ENCODE data around the gene MND1. TPM values are rescaled to one million over a fixed set of nuclear protein-coding genes. Genes with fewer than 3 reads are reported as not detected.

MND1 gene
- total RNA-seq (2012; rRNA removed): 2.0 and 6.6 TPM in 2 replicates

GRCh38 chr4:153344131-153345011 lies at the start of gene MND1:
Gene MND1, plus strand, starts transcription at chr4:153344688. Its CDS starts 50 bp downstream, at chr4:153344738.
- Histone ChIP-seq H3K9me3 (replicated peaks; ENCODE audit: low read length) (no peaks in the 10 kb centered on the region), H3K27me3 (ENCODE audit: control insufficient read depth, insufficient read depth, low read length) (no peaks in the 10 kb centered on the region), H3K4me1 (ENCODE audit: control insufficient read depth, insufficient read depth, low read length) (peaks cover 11% of the 10 kb centered on the region), H3K4me2 (ENCODE audit: low read length) (peak within 1 kb of the TSS; percentile 83), H3K9ac (ENCODE audit: low read depth, low read length) (peak within 1 kb of the TSS; percentile 88), H3K36me3 (ENCODE audit: insufficient read depth, low read length) (no peaks in the 10 kb centered on the region), H3K4me3 (ENCODE audit: low read length) (peak within 1 kb of the TSS; percentile 93)

GRCh38 chr4:153295131-153295755 lies 49.2 kb upstream of the MND1 start:
- Histone ChIP-seq H3K9me3 (replicated peaks; ENCODE audit: low read length) (no peaks in the 10 kb centered on the region), H3K4me3 (ENCODE audit: low read length) (no peak overlapping the region), H3K4me2 (ENCODE audit: low read length) (no peak overlapping the region), H3K9ac (ENCODE audit: low read depth, low read length) (no peak overlapping the region), H3K36me3 (ENCODE audit: insufficient read depth, low read length) (no peaks in the 10 kb centered on the region), H3K27me3 (ENCODE audit: control insufficient read depth, insufficient read depth, low read length) (no peaks in the 10 kb centered on the region), H3K4me1 (ENCODE audit: control insufficient read depth, insufficient read depth, low read length) (no peaks in the 10 kb centered on the region)

- Histone ChIP-seq H3K27me3 (ENCODE audit: control insufficient read depth, insufficient read depth, low read length) (no peaks in the 10 kb centered on the region), H3K9ac (ENCODE audit: low read depth, low read length) (no peak overlapping the region), H3K36me3 (ENCODE audit: insufficient read depth, low read length) (no peaks in the 10 kb centered on the region), H3K4me1 (ENCODE audit: control insufficient read depth, insufficient read depth, low read length) (no peaks in the 10 kb centered on the region), H3K4me2 (ENCODE audit: low read length) (no peak overlapping the region), H3K4me3 (ENCODE audit: low read length) (no peak overlapping the region), H3K9me3 (replicated peaks; ENCODE audit: low read length) (no peaks in the 10 kb centered on the region)
These were observed 48.3 kb upstream of the MND1 start for GRCh38 chr4:153296040-153296823.

- H3K36me3 ChIP-seq (ENCODE audit: insufficient read depth, low read length): no peaks in the 10 kb centered on the region
- H3K9ac ChIP-seq (ENCODE audit: low read depth, low read length): no peak overlapping the region
- H3K9me3 ChIP-seq (replicated peaks; ENCODE audit: low read length): no peaks in the 10 kb centered on the region
- H3K4me1 ChIP-seq (ENCODE audit: control insufficient read depth, insufficient read depth, low read length): no peaks in the 10 kb centered on the region
- no peak overlapping the region for H3K4me2 ChIP-seq (ENCODE audit: low read length)
- H3K27me3 ChIP-seq (ENCODE audit: control insufficient read depth, insufficient read depth, low read length): no peaks in the 10 kb centered on the region
- no peak overlapping the region for H3K4me3 ChIP-seq (ENCODE audit: low read length)
These were observed 47.4 kb upstream of the MND1 start for GRCh38 chr4:153297116-153297515.

- Histone ChIP-seq H3K27me3 (ENCODE audit: control insufficient read depth, insufficient read depth, low read length) (no peaks in the 10 kb centered on the region), H3K4me3 (ENCODE audit: low read length) (no peak overlapping the region), H3K9me3 (replicated peaks; ENCODE audit: low read length) (no peaks in the 10 kb centered on the region), H3K4me1 (ENCODE audit: control insufficient read depth, insufficient read depth, low read length) (no peaks in the 10 kb centered on the region), H3K4me2 (ENCODE audit: low read length) (no peak overlapping the region), H3K36me3 (ENCODE audit: insufficient read depth, low read length) (no peaks in the 10 kb centered on the region), H3K9ac (ENCODE audit: low read depth, low read length) (no peak overlapping the region)
These were observed 33.7 kb upstream of the MND1 start for GRCh38 chr4:153310793-153311192.

- no peak overlapping the region for H3K4me2 ChIP-seq (ENCODE audit: low read length)
- H3K9me3 ChIP-seq (replicated peaks; ENCODE audit: low read length): no peaks in the 10 kb centered on the region
- H3K27me3 ChIP-seq (ENCODE audit: control insufficient read depth, insufficient read depth, low read length): no peaks in the 10 kb centered on the region
- H3K36me3 ChIP-seq (ENCODE audit: insufficient read depth, low read length): no peaks in the 10 kb centered on the region
- no peak overlapping the region for H3K9ac ChIP-seq (ENCODE audit: low read depth, low read length)
- no peak overlapping the region for H3K4me3 ChIP-seq (ENCODE audit: low read length)
- no peaks in the 10 kb centered on the region for H3K4me1 ChIP-seq (ENCODE audit: control insufficient read depth, insufficient read depth, low read length)
These were observed 29.6 kb upstream of the MND1 start for GRCh38 chr4:153314915-153315314.

GRCh38 chr4:153318696-153319320 lies 25.7 kb upstream of the MND1 start:
- no peaks in the 10 kb centered on the region for H3K27me3 ChIP-seq (ENCODE audit: control insufficient read depth, insufficient read depth, low read length)
- no peak overlapping the region for H3K4me2 ChIP-seq (ENCODE audit: low read length)
- H3K4me1 ChIP-seq (ENCODE audit: control insufficient read depth, insufficient read depth, low read length): no peaks in the 10 kb centered on the region
- no peaks in the 10 kb centered on the region for H3K9me3 ChIP-seq (replicated peaks; ENCODE audit: low read length)
- no peak overlapping the region for H3K4me3 ChIP-seq (ENCODE audit: low read length)
- no peak overlapping the region for H3K9ac ChIP-seq (ENCODE audit: low read depth, low read length)
- H3K36me3 ChIP-seq (ENCODE audit: insufficient read depth, low read length): no peaks in the 10 kb centered on the region

- Histone ChIP-seq H3K36me3 (ENCODE audit: insufficient read depth, low read length) (no peaks in the 10 kb centered on the region), H3K4me3 (ENCODE audit: low read length) (no peak overlapping the region), H3K4me1 (ENCODE audit: control insufficient read depth, insufficient read depth, low read length) (peaks cover 11% of the 10 kb centered on the region), H3K9me3 (replicated peaks; ENCODE audit: low read length) (no peaks in the 10 kb centered on the region), H3K9ac (ENCODE audit: low read depth, low read length) (no peak overlapping the region), H3K27me3 (ENCODE audit: control insufficient read depth, insufficient read depth, low read length) (no peaks in the 10 kb centered on the region), H3K4me2 (ENCODE audit: low read length) (no peak overlapping the region)
These were observed 21.7 kb upstream of the MND1 start for GRCh38 chr4:153322791-153323190.

GRCh38 chr4:153324046-153324445 lies 20.4 kb upstream of the MND1 start:
- Histone ChIP-seq H3K36me3 (ENCODE audit: insufficient read depth, low read length) (no peaks in the 10 kb centered on the region), H3K4me2 (ENCODE audit: low read length) (no peak overlapping the region), H3K27me3 (ENCODE audit: control insufficient read depth, insufficient read depth, low read length) (no peaks in the 10 kb centered on the region), H3K9ac (ENCODE audit: low read depth, low read length) (no peak overlapping the region), H3K4me3 (ENCODE audit: low read length) (no peak overlapping the region), H3K9me3 (replicated peaks; ENCODE audit: low read length) (no peaks in the 10 kb centered on the region), H3K4me1 (ENCODE audit: control insufficient read depth, insufficient read depth, low read length) (peaks cover 11% of the 10 kb centered on the region)

GRCh38 chr4:153325558-153325957 lies 18.9 kb upstream of the MND1 start:
- no peak overlapping the region for H3K4me2 ChIP-seq (ENCODE audit: low read length)
- H3K4me1 ChIP-seq (ENCODE audit: control insufficient read depth, insufficient read depth, low read length): peaks cover 11% of the 10 kb centered on the region
- H3K36me3 ChIP-seq (ENCODE audit: insufficient read depth, low read length): no peaks in the 10 kb centered on the region
- no peaks in the 10 kb centered on the region for H3K27me3 ChIP-seq (ENCODE audit: control insufficient read depth, insufficient read depth, low read length)
- H3K9ac ChIP-seq (ENCODE audit: low read depth, low read length): no peak overlapping the region
- no peak overlapping the region for H3K4me3 ChIP-seq (ENCODE audit: low read length)
- no peaks in the 10 kb centered on the region for H3K9me3 ChIP-seq (replicated peaks; ENCODE audit: low read length)

GRCh38 chr4:153326513-153326912 lies 18.0 kb upstream of the MND1 start:
- no peaks in the 10 kb centered on the region for H3K27me3 ChIP-seq (ENCODE audit: control insufficient read depth, insufficient read depth, low read length)
- no peak overlapping the region for H3K4me2 ChIP-seq (ENCODE audit: low read length)
- no peak overlapping the region for H3K9ac ChIP-seq (ENCODE audit: low read depth, low read length)
- H3K4me3 ChIP-seq (ENCODE audit: low read length): no peak overlapping the region
- no peaks in the 10 kb centered on the region for H3K36me3 ChIP-seq (ENCODE audit: insufficient read depth, low read length)
- no peaks in the 10 kb centered on the region for H3K9me3 ChIP-seq (replicated peaks; ENCODE audit: low read length)
- peaks cover 11% of the 10 kb centered on the region for H3K4me1 ChIP-seq (ENCODE audit: control insufficient read depth, insufficient read depth, low read length)

Data from skeletal muscle satellite cell (primary cell).